ENCODE results near the gene STK32B. TPM values are rescaled to one million over a fixed set of nuclear protein-coding genes. Genes with fewer than 3 reads are reported as not detected.
A peak's percentile ranks its signal among the peaks of the same experiment; 100 is the strongest.

STK32B gene
- total and polyA plus RNA-seq, 7 donors: 0.14 to 0.73 (median 0.52) TPM

GRCh38 chr4:5037553-5038551 is 13.4 kb upstream of the STK32B start:
- WGBS, 3 donors: 28 to 45% (median 37%) methylated on average over 8 of the region's 8 CpGs
- H3K27ac ChIP-seq: no peak overlapping the region
- H3K27me3 ChIP-seq (ENCODE audit: insufficient read depth in 3 of 3, low read length in 2 of 3): no peaks in the 10 kb centered on the region
- TF ChIP-seq CTCF (IDR thresholded peaks at IDR 0.05): no peak
- H3K4me3 ChIP-seq: no peak overlapping the region
- no peaks in the 10 kb centered on the region for H3K36me3 ChIP-seq (ENCODE audit: insufficient read depth in 1 of 2, low read depth in 1 of 2)
- intact Hi-C loops (cut with DNase I): no loop called here
- no peak for DNase-seq
- H3K4me1 ChIP-seq: no peaks in the 10 kb centered on the region
- ATAC-seq: peak in 2 of 4 donors; percentile 44 to 58
- H3K9me3 ChIP-seq: no peaks in the 10 kb centered on the region

- WGBS, 3 donors: 93 to 96% (median 93%) methylated on average over 7 of the region's 7 CpGs
- intact Hi-C loops (cut with DNase I): no loop called here
- ATAC-seq: no peak
Measured at GRCh38 chr4:5039800-5040199, 11.5 kb upstream of the STK32B start.

DNA sequence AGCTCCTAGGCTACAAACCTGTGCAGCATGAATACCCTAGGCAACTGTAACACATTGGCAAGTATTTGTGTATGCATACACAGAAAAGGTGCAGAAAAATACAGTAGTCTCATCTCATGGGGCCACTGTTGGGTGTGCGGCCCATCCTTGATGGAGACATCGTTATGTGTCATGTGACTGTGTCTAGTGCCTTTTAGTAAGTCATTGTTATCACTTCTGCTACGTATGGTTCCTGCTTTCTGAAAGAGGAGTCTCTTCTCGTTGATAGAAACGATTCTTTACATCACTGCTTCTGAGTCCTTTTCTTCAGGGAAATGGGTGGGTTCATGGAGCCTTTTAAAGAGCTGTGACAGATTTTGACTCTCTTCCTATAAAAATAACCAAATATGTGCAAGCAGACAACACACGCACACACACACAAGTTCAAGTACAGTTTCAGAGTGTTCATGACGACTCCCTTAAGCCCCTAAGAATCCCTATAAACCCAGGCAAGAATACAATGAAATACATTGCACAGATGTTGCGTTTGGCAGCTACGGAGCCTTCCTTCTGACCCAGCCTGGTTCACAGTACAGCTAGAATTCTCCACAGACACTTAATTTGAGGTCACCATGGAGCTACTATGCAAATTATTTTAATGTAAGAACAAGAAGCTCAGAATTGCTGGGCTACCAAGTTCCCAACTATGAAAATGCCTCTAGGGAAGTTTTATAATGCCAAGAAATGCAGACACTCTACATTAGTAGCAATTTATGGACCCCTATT is 10.2 kb upstream of the STK32B start:
- no peak for ATAC-seq
- Histone ChIP-seq H3K9me3 (no peaks in the 10 kb centered on the region), H3K27me3 (ENCODE audit: insufficient read depth in 3 of 3, low read length in 2 of 3) (no peaks in the 10 kb centered on the region), H3K36me3 (ENCODE audit: insufficient read depth in 1 of 2, low read depth in 1 of 2) (no peaks in the 10 kb centered on the region), H3K4me3 (no peak overlapping the region), H3K4me1 (no peaks in the 10 kb centered on the region), H3K27ac (no peak overlapping the region)
- intact Hi-C loops (cut with DNase I): no loop called here
- WGBS, 3 donors: 40 to 58% (median 53%) methylated on average over 9 of the region's 9 CpGs
- DNase-seq: no peak
- no peak for TF ChIP-seq CTCF (IDR thresholded peaks at IDR 0.05)

More at GRCh38 chr4:5039800-5040199, 11.5 kb upstream of the STK32B start:
- no peak overlapping the region for H3K27ac ChIP-seq
- no peak overlapping the region for H3K4me3 ChIP-seq
- no peak for DNase-seq
- no peaks in the 10 kb centered on the region for H3K36me3 ChIP-seq (ENCODE audit: insufficient read depth in 1 of 2, low read depth in 1 of 2)
- no peak for TF ChIP-seq CTCF (IDR thresholded peaks at IDR 0.05)
- H3K27me3 ChIP-seq (ENCODE audit: insufficient read depth in 3 of 3, low read length in 2 of 3): no peaks in the 10 kb centered on the region
- no peaks in the 10 kb centered on the region for H3K9me3 ChIP-seq
- H3K4me1 ChIP-seq: no peaks in the 10 kb centered on the region

- no peaks in the 10 kb centered on the region for H3K36me3 ChIP-seq (ENCODE audit: insufficient read depth in 1 of 2, low read depth in 1 of 2)
- H3K4me3 ChIP-seq: no peak overlapping the region
- no peaks in the 10 kb centered on the region for H3K27me3 ChIP-seq (ENCODE audit: insufficient read depth in 3 of 3, low read length in 2 of 3)
- no peak overlapping the region for H3K27ac ChIP-seq
- WGBS, 3 donors: 39 to 46% (median 43%) methylated on average over 7 of the region's 7 CpGs
- H3K4me1 ChIP-seq: no peaks in the 10 kb centered on the region
- TF ChIP-seq CTCF (IDR thresholded peaks at IDR 0.05): no peak
- no peak for DNase-seq
- H3K9me3 ChIP-seq: peaks cover 1% of the 10 kb centered on the region
- no peak for ATAC-seq
- intact Hi-C loops (cut with DNase I): no loop called here
Measured at GRCh38 chr4:5041699-5042098, 9.6 kb upstream of the STK32B start.

Data from psoas muscle (tissue), 8 donors.